Brain microvascular endothelial cell (primary cell): ENCODE measurements around the gene RIMBP2.

Experiments
- DNase-seq: peaks from one replicate; pipeline ENCODE4 v3.0.0-alpha.2; 2020
- H3K27ac ChIP-seq: fragments of 250-450 bp; sonication (Bioruptor Pico); 2 replicates; pipeline ENCODE4 v1.5.1; 2020; ENCODE audit warnings: mild to moderate bottlenecking, moderate library complexity
- H3K27me3 ChIP-seq: fragments of 250-450 bp; sonication (Bioruptor Pico); replicated peaks from 2 replicates; pipeline ENCODE4 v1.5.1; 2020; ENCODE audit warnings: mild to moderate bottlenecking
- H3K36me3 ChIP-seq: fragments of 250-450 bp; sonication (Bioruptor Pico); replicated peaks from 2 replicates; pipeline ENCODE4 v1.5.1; 2020; ENCODE audit warnings: mild to moderate bottlenecking
- H3K4me3 ChIP-seq: 2 replicates; pipeline ENCODE4 v1.5.1; 2011; ENCODE audit warnings: low read depth, mild to moderate bottlenecking, control low read depth, low read length, moderate library complexity
- in situ Hi-C: cut with HindIII; loops from 2 replicates; pipeline ENCODE4 v1.10.0; 2017; ENCODE audit warnings: low sequenced_read_pairs, low pct_ligation_motif_present
- TF ChIP-seq, protein P1 (sequence below): IDR thresholded peaks from 2 replicates; pipeline ENCODE4 v1.5.1; 2011; ENCODE audit warnings: low read depth, mild to moderate bottlenecking, moderate library complexity, low read length, control low read depth, inconsistent platforms; ENCODE audit errors: missing control alignments

The RIMBP2 gene

GRCh38 chr12:130663514-130663913 is 52.6 kb downstream of the RIMBP2 start:
- Histone ChIP-seq H3K27ac (no peak overlapping the region), H3K27me3 (no peaks in the 10 kb centered on the region), H3K4me3 (no peak overlapping the region), H3K36me3 (no peaks in the 10 kb centered on the region)
- in situ Hi-C loops, result no loop called here
- TF ChIP-seq, protein P1, sequence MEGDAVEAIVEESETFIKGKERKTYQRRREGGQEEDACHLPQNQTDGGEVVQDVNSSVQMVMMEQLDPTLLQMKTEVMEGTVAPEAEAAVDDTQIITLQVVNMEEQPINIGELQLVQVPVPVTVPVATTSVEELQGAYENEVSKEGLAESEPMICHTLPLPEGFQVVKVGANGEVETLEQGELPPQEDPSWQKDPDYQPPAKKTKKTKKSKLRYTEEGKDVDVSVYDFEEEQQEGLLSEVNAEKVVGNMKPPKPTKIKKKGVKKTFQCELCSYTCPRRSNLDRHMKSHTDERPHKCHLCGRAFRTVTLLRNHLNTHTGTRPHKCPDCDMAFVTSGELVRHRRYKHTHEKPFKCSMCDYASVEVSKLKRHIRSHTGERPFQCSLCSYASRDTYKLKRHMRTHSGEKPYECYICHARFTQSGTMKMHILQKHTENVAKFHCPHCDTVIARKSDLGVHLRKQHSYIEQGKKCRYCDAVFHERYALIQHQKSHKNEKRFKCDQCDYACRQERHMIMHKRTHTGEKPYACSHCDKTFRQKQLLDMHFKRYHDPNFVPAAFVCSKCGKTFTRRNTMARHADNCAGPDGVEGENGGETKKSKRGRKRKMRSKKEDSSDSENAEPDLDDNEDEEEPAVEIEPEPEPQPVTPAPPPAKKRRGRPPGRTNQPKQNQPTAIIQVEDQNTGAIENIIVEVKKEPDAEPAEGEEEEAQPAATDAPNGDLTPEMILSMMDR, result no peak
- DNase-seq, result no peak

DNA sequence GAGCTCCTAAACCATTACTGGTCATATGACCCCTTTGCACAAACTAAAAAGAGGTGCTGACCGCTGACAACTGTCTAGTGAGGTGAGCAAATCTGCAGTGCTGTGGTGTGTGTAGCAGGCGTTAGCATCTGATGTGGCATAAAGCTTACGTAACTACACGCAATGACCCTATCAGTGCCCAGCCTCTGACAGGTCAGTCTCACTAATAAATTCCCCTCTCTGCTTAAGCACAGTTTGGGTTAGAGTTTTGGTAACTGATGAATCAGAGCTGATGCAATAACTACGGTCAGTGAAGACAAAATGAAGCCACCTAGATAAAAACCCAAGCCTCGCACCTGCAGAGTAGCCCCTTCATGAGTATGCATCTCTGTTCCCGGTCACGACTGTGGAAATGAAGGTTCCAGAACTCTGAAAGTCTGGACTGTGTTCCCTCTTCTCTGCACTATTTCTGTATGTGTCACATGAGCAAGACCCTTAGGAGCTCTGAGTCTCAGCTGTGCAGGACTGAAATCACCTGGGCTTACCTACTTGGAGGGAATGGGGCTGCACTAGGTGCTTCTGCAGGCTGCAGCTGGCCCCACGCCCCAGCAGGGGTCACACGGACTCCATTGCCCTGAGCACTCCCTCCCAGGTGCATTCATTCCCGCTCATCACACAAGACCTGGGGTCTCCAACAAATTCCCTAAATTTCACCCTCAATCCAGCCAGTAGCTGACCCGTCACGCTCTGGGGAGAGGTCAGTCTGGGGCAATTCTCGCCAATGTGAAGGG is 54.4 kb downstream of the RIMBP2 start:
- H3K27ac ChIP-seq, result no peak overlapping the region
- no peaks in the 10 kb centered on the region for H3K36me3 ChIP-seq
- no peaks in the 10 kb centered on the region for H3K27me3 ChIP-seq
- TF ChIP-seq, protein P1, result no peak
- no peak overlapping the region for H3K4me3 ChIP-seq
- in situ Hi-C loops, result no loop called here
- DNase-seq, result no peak

GRCh38 chr12:130661059-130661458 is 55.0 kb downstream of the RIMBP2 start:
- H3K4me3 ChIP-seq, result no peak overlapping the region
- no peaks in the 10 kb centered on the region for H3K36me3 ChIP-seq
- no peak for DNase-seq
- TF ChIP-seq, protein P1, result no peak
- H3K27ac ChIP-seq, result no peak overlapping the region
- in situ Hi-C loops, result no loop called here
- no peaks in the 10 kb centered on the region for H3K27me3 ChIP-seq

DNA sequence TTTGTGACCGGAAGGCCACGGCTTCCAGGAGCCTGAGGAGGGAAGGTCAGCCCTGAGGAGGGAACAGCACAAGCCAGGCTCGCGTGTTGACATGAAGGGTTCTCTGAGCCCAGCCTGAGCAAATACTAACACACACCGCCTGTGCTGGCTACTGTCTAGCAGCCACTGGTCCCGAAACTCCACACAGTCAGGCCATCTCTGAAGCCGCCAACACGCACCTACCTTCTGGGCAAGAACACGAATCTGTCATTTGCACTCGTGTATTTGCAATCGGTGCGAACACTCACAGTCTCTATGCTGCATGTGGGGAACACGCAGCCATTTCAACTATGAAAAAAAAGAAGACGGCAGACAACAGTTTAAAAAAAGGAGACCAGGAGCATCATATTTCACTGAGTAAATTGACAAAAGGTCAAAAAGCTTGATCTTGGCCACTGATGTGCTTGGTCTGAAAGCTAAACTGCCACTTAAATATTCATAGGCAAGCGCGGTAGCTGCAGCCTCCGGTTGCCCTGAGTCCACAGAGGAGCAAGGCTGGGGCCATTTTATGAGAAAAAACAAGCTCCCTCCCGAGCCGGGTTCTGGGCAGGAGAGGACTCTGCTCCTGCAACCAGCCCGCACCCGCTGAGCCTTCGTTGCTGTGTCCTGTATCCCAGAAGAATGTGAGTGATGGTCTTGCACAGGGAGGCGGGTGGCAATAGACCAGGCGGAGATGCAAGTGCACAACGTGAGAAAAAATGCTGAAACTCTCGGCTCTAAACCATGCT is 57.8 kb downstream of the RIMBP2 start:
- Histone ChIP-seq H3K27me3 (no peaks in the 10 kb centered on the region), H3K27ac (no peak overlapping the region), H3K36me3 (no peaks in the 10 kb centered on the region), H3K4me3 (no peak overlapping the region)
- TF ChIP-seq, protein P1, result no peak
- in situ Hi-C loops, result no loop called here
- no peak for DNase-seq

DNA sequence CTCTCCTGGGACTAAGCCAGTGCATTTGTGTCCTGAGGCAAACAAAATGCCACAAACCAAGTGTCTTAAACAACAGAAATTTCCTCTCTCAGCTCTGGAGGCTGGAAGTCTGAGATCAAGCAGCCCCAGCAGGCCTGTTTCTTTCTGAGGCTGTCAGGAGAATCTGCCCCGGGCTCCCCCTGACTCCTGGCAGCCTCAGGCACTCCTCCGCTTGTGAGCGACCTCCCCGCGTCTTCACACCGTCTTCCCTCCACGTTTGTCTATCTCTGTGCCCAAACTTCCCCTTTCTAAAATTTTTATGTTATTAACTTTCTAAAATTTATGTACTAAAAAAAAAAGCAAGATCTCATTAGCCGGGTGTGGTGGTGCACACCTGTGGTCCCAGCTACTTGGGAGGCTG is 59.7 kb downstream of the RIMBP2 start:
- TF ChIP-seq, protein P1, result no peak
- in situ Hi-C loops, result no loop called here

More for the DNA sequence above, 59.7 kb downstream of the RIMBP2 start:
- Histone ChIP-seq H3K27ac (no peak overlapping the region), H3K36me3 (no peaks in the 10 kb centered on the region), H3K4me3 (no peak overlapping the region), H3K27me3 (no peaks in the 10 kb centered on the region)
- no peak for DNase-seq
